Neuronal stem cell (in vitro differentiated cells): Measurements from ENCODE around the gene POLR1G.
"Not testable (repeated sequence)": the region's sequence is repeated elsewhere in the genome, so short reads cannot be mapped to it uniquely, and the experiment has no call there.

Source experiments
- DNase-seq: peaks from one replicate; pipeline ENCODE4 v3.0.0-alpha.2; 2013; ENCODE audit warnings: low spot score
- H2AFZ ChIP-seq: one replicate; pipeline ENCODE4 v1.6.1; 2013; ENCODE audit warnings: mild to moderate bottlenecking, low read length, inconsistent platforms
- H2AK5ac ChIP-seq: 2 replicates; pipeline ENCODE4 v1.6.1; 2013; ENCODE audit warnings: low read depth, mild to moderate bottlenecking, inconsistent platforms, low read length, moderate library complexity, mixed read lengths
- H2BK120ac ChIP-seq: 2 replicates; pipeline ENCODE4 v1.6.1; 2013; ENCODE audit warnings: low read depth, mild to moderate bottlenecking, inconsistent platforms, low read length, moderate library complexity, mixed read lengths
- H2BK12ac ChIP-seq: one replicate; pipeline ENCODE4 v1.6.1; 2013; ENCODE audit warnings: low read length, inconsistent platforms
- H2BK15ac ChIP-seq: 2 replicates; pipeline ENCODE4 v1.6.1; 2013; ENCODE audit warnings: mild to moderate bottlenecking, low read length, inconsistent platforms, mixed read lengths
- H2BK5ac ChIP-seq: one replicate; pipeline ENCODE4 v1.6.1; 2013; ENCODE audit warnings: inconsistent platforms, mild to moderate bottlenecking, low read length, moderate library complexity
- H3K14ac ChIP-seq: one replicate; pipeline ENCODE4 v1.6.1; 2013; ENCODE audit warnings: low read length, inconsistent platforms
- H3K18ac ChIP-seq: 2 replicates; pipeline ENCODE4 v1.6.1; 2013; ENCODE audit warnings: low read length, inconsistent platforms
- H3K23ac ChIP-seq: 2 replicates; pipeline ENCODE4 v1.6.1; 2013; ENCODE audit warnings: low read depth, mild to moderate bottlenecking, mixed read lengths, low read length, inconsistent platforms; ENCODE audit not compliant: poor library complexity
- H3K27ac ChIP-seq: replicated peaks from 3 replicates; pipeline ENCODE4 v1.5.1; 2013; ENCODE audit warnings: low read length, inconsistent platforms
- H3K27me3 ChIP-seq, 3 experiments: 2 replicates each; pipeline ENCODE4 v1.6.1; 2013; ENCODE audit warnings: low read length in 3 of 3, mild to moderate bottlenecking in 2 of 3, inconsistent platforms in 1 of 3, low read depth in 1 of 3, mixed read lengths in 1 of 3, moderate library complexity in 1 of 3; ENCODE audit not compliant: control insufficient read depth in 3 of 3, insufficient read depth in 3 of 3
- H3K36me3 ChIP-seq, 2 donors: replicated peaks in 1 of 2; 2 replicates each; pipeline ENCODE4 v1.6.1; 2013; ENCODE audit warnings: low read length in 2 of 2; ENCODE audit not compliant: control insufficient read depth in 2 of 2, insufficient read depth in 2 of 2
- H3K4ac ChIP-seq: 2 replicates; pipeline ENCODE4 v1.6.1; 2013; ENCODE audit warnings: inconsistent platforms, mild to moderate bottlenecking, low read length, moderate library complexity
- H3K4me1 ChIP-seq, 2 donors: 1 replicate in 1 of 2; 2 replicates in 1 of 2; pipeline ENCODE4 v1.6.1; 2013; ENCODE audit warnings: low read length in 2 of 2, low read depth in 1 of 2; ENCODE audit not compliant: control insufficient read depth in 2 of 2, insufficient read depth in 1 of 2
- H3K4me2 ChIP-seq: one replicate; pipeline ENCODE4 v1.6.1; 2013; ENCODE audit warnings: mild to moderate bottlenecking, low read length, inconsistent platforms; ENCODE audit not compliant: insufficient read depth, poor library complexity, severe bottlenecking
- H3K4me3 ChIP-seq, 2 donors: 2 replicates each; pipeline ENCODE4 v1.5.1; 2013; ENCODE audit warnings: low read length in 2 of 2, mild to moderate bottlenecking in 2 of 2, inconsistent platforms in 1 of 2, moderate library complexity in 1 of 2
- H3K79me1 ChIP-seq: one replicate; pipeline ENCODE4 v1.6.1; 2013; ENCODE audit warnings: low read depth, mild to moderate bottlenecking, inconsistent platforms, low read length, moderate library complexity
- H3K9ac ChIP-seq: one replicate; pipeline ENCODE4 v1.6.1; 2013; ENCODE audit warnings: mild to moderate bottlenecking, low read depth, low read length, inconsistent platforms; ENCODE audit not compliant: poor library complexity
- H3K9me3 ChIP-seq, 2 donors: replicated peaks in 1 of 2; 2 replicates each; pipeline versions ENCODE3 to v1.6.1; 2013; ENCODE audit warnings: low read length in 2 of 2, mild to moderate bottlenecking in 2 of 2, inconsistent platforms in 1 of 2, low read depth in 1 of 2, mixed read lengths in 1 of 2, moderate library complexity in 1 of 2; ENCODE audit not compliant: control insufficient read depth in 2 of 2, insufficient read depth in 1 of 2
- H4K8ac ChIP-seq: one replicate; pipeline ENCODE4 v1.6.1; 2013; ENCODE audit warnings: low read depth, mild to moderate bottlenecking, inconsistent platforms, low read length, moderate library complexity
- H4K91ac ChIP-seq: one replicate; pipeline ENCODE4 v1.6.1; 2013; ENCODE audit warnings: low read length, low read depth, mild to moderate bottlenecking, inconsistent platforms; ENCODE audit not compliant: poor library complexity
- WGBS, 2 donors: extraction: QIAGEN DNeasy Blood & Tissue Kit; methylation state at CpG; one replicate each; pipeline ENCODE4 v1.1.7; 2013; ENCODE audit warnings: missing lambda C conversion rate in 2 of 2, mixed read lengths in 1 of 2; ENCODE audit not compliant: insufficient read length in 2 of 2, insufficient replicate concordance in 1 of 2; ENCODE audit errors: extremely low coverage in 2 of 2; 5-methylcytosine and 5-hydroxymethylcytosine counted together

Gene POLR1G

GRCh38 chr19:45432543-45432942 lies 26.1 kb downstream of the POLR1G start:
- not testable (repeated sequence) for H2BK12ac ChIP-seq, H3K4me2 ChIP-seq, H2AK5ac ChIP-seq, H2BK5ac ChIP-seq, H3K27me3 ChIP-seq, H3K4me1 ChIP-seq, H3K4me3 ChIP-seq, H3K4ac ChIP-seq, H4K8ac ChIP-seq, H4K91ac ChIP-seq, H3K27ac ChIP-seq, H3K9me3 ChIP-seq, H2BK120ac ChIP-seq, H3K18ac ChIP-seq, H3K79me1 ChIP-seq, H3K36me3 ChIP-seq, DNase-seq, H3K23ac ChIP-seq, H2BK15ac ChIP-seq, H3K14ac ChIP-seq, H2AFZ ChIP-seq, H3K9ac ChIP-seq
- WGBS, 2 donors = no CpG with 5 or more reads among the region's 8 CpGs

- Histone ChIP-seq H2BK15ac (no peak overlapping the region), H4K8ac (no peak overlapping the region), H3K4ac (no peak overlapping the region), H3K27me3 (no peaks in the 10 kb centered on the region), H2BK120ac (no peak overlapping the region), H3K27ac (no peak overlapping the region), H3K79me1 (no peaks in the 10 kb centered on the region), H3K36me3 (no peaks in the 10 kb centered on the region), H3K14ac (no peak overlapping the region), H2BK5ac (no peak overlapping the region), H3K23ac (no peak overlapping the region), H3K9me3 (no peaks in the 10 kb centered on the region), H3K4me2 (no peak overlapping the region), H2AK5ac (no peak overlapping the region), H2AFZ (no peak overlapping the region), H3K4me3 (no peak overlapping the region), H3K4me1 (peaks cover 4 to 11% of the 10 kb centered on the region in 2 donors), H2BK12ac (no peak overlapping the region), H3K9ac (no peak overlapping the region), H3K18ac (no peak overlapping the region), H4K91ac (no peak overlapping the region)
- no peak for DNase-seq
- no CpG with 5 or more reads among the region's 3 CpGs for WGBS, 2 donors
These were observed 30.9 kb downstream of the POLR1G start for GRCh38 chr19:45437328-45437727.

DNA sequence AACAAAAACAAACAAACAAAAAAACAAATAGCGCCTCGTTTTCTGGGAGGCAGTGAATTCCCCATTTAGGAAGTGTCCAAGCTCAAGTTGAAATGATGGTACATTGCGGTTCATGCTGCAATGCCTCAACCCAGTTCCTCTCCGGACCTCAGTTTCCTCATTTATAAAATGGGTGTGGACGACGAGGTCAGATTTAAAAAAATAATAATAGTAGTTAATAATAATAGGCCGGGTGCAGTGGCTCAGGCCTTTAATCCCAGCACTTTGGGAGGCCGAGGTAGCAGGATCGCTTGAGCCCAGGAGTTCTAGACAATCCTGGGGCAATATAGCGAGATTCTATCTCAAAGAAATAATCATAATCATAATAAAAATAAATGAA lies 32.7 kb downstream of the POLR1G start:
- Histone ChIP-seq H3K9ac (no peak overlapping the region), H3K4me3 (peak overlapping the region in 1 of 2 donors; percentile 55), H4K91ac (no peak overlapping the region), H3K23ac (peak overlapping the region; percentile 71), H2AK5ac (no peak overlapping the region), H3K27me3 (no peaks in the 10 kb centered on the region), H2BK120ac (no peak overlapping the region), H3K18ac (no peak overlapping the region), H2BK5ac (no peak overlapping the region), H3K4ac (no peak overlapping the region), H3K36me3 (no peaks in the 10 kb centered on the region), H3K4me1 (peaks cover 9 to 19% of the 10 kb centered on the region in 2 donors), H2AFZ (peak overlapping the region; percentile 96), H3K9me3 (no peaks in the 10 kb centered on the region), H3K79me1 (no peaks in the 10 kb centered on the region), H3K4me2 (no peak overlapping the region), H3K14ac (no peak overlapping the region), H4K8ac (no peak overlapping the region), H2BK15ac (no peak overlapping the region), H3K27ac (no peak overlapping the region), H2BK12ac (no peak overlapping the region)
- no CpG with 5 or more reads among the region's 10 CpGs for WGBS, 2 donors
- DNase-seq = no peak

GRCh38 chr19:45439569-45440258 lies 33.3 kb downstream of the POLR1G start:
- Histone ChIP-seq H2BK12ac (no peak overlapping the region), H4K8ac (peak overlapping the region; percentile 98), H3K9ac (peak overlapping the region; percentile 79), H2AFZ (peak overlapping the region; percentile 96), H3K27ac (peak overlapping the region; percentile 43), H3K4me3 (peak overlapping the region; percentile 55 to 89), H3K18ac (peak overlapping the region; percentile 98), H3K14ac (no peak overlapping the region), H4K91ac (no peak overlapping the region), H3K27me3 (no peaks in the 10 kb centered on the region), H2BK15ac (peak overlapping the region; percentile 35), H3K4me1 (peaks cover 11 to 23% of the 10 kb centered on the region in 2 donors), H2AK5ac (no peak overlapping the region), H2BK120ac (peak overlapping the region; percentile 56), H3K23ac (peak overlapping the region; percentile 71), H2BK5ac (peak overlapping the region; percentile 59), H3K4ac (no peak overlapping the region), H3K79me1 (no peaks in the 10 kb centered on the region), H3K36me3 (no peaks in the 10 kb centered on the region), H3K4me2 (peak overlapping the region; percentile 60), H3K9me3 (no peaks in the 10 kb centered on the region)
- DNase-seq = no peak
- WGBS, 2 donors = no CpG with 5 or more reads among the region's 78 CpGs
